HFF-Myc (cell line): Measurements from ENCODE around the gene LARP6.

Source experiments
- DNase-seq: peaks from one replicate; pipeline ENCODE4 v3.0.0-alpha.2; 2011; ENCODE audit warnings: low read depth; ENCODE audit errors: extremely low read depth
- H3K4me3 ChIP-seq: replicated peaks from 2 replicates; pipeline ENCODE4 v1.5.1; 2011; ENCODE audit warnings: low read depth, mild to moderate bottlenecking, control low read depth, low read length
- CTCF ChIP-seq: IDR thresholded peaks from 2 replicates; pipeline ENCODE4 v1.5.1; 2012; ENCODE audit warnings: mild to moderate bottlenecking, low read depth, low read length, control low read depth; ENCODE audit errors: missing control alignments

LARP6 gene

GRCh38 chr15:70829371-70830166 lies 24.4 kb downstream of the LARP6 start:
- TF ChIP-seq CTCF = no peak
- DNase-seq = no peak
- no peak overlapping the region for H3K4me3 ChIP-seq

- no peak overlapping the region for H3K4me3 ChIP-seq
- DNase-seq = no peak
- TF ChIP-seq CTCF = no peak
Measured at GRCh38 chr15:70827721-70828120, 26.2 kb downstream of the LARP6 start.

GRCh38 chr15:70826634-70827033 lies 27.3 kb downstream of the LARP6 start:
- DNase-seq = peak; percentile 48
- no peak overlapping the region for H3K4me3 ChIP-seq
- no peak for TF ChIP-seq CTCF

- DNase-seq = no peak
- H3K4me3 ChIP-seq = no peak overlapping the region
- no peak for TF ChIP-seq CTCF
Measured at GRCh38 chr15:70825841-70826240, 28.1 kb downstream of the LARP6 start.

GRCh38 chr15:70823196-70823595 lies 30.8 kb downstream of the LARP6 start:
- DNase-seq = no peak
- TF ChIP-seq CTCF = no peak
- no peak overlapping the region for H3K4me3 ChIP-seq

GRCh38 chr15:70820214-70820613 lies 33.7 kb downstream of the LARP6 start:
- DNase-seq = no peak
- no peak overlapping the region for H3K4me3 ChIP-seq
- no peak for TF ChIP-seq CTCF

- TF ChIP-seq CTCF = no peak
- no peak for DNase-seq
- no peak overlapping the region for H3K4me3 ChIP-seq
Measured at GRCh38 chr15:70818580-70818979, 35.4 kb downstream of the LARP6 start.
